Measurements from ENCODE around the gene ARHGAP24. TPM values are rescaled to one million over a fixed set of nuclear protein-coding genes. Genes with fewer than 3 reads are reported as not detected.

Gene ARHGAP24
- total RNA-seq, 1 donor, result 56.6 TPM

GRCh38 chr4:85681921-85682320, 207.0 kb downstream of the ARHGAP24 start:
- DNase-seq (ENCODE audit: low read depth), result no peak
- no peak for TF ChIP-seq CTCF (IDR thresholded peaks at IDR 0.05; ENCODE audit: insufficient read depth, low read depth, low read length)
- no peak overlapping the region for H3K4me3 ChIP-seq (ENCODE audit: low read depth, low read length)

- DNase-seq (ENCODE audit: low read depth), result no peak
- H3K4me3 ChIP-seq (ENCODE audit: low read depth, low read length), result no peak overlapping the region
- no peak for TF ChIP-seq CTCF (IDR thresholded peaks at IDR 0.05; ENCODE audit: insufficient read depth, low read depth, low read length)
Observed at GRCh38 chr4:85682391-85682790, 207.4 kb downstream of the ARHGAP24 start.

- no peak for DNase-seq (ENCODE audit: low read depth)
- TF ChIP-seq CTCF (IDR thresholded peaks at IDR 0.05; ENCODE audit: insufficient read depth, low read depth, low read length), result no peak
- H3K4me3 ChIP-seq (ENCODE audit: low read depth, low read length), result no peak overlapping the region
Observed at GRCh38 chr4:85684676-85685075, 209.7 kb downstream of the ARHGAP24 start.

- TF ChIP-seq CTCF (IDR thresholded peaks at IDR 0.05; ENCODE audit: insufficient read depth, low read depth, low read length), result no peak
- no peak overlapping the region for H3K4me3 ChIP-seq (ENCODE audit: low read depth, low read length)
- no peak for DNase-seq (ENCODE audit: low read depth)
Observed at GRCh38 chr4:85686398-85686797, 211.4 kb downstream of the ARHGAP24 start.

GRCh38 chr4:85688055-85688740, 213.2 kb downstream of the ARHGAP24 start:
- H3K4me3 ChIP-seq (ENCODE audit: low read depth, low read length), result no peak overlapping the region
- no peak for DNase-seq (ENCODE audit: low read depth)
- TF ChIP-seq CTCF (IDR thresholded peaks at IDR 0.05; ENCODE audit: insufficient read depth, low read depth, low read length), result no peak

- no peak for TF ChIP-seq CTCF (IDR thresholded peaks at IDR 0.05; ENCODE audit: insufficient read depth, low read depth, low read length)
- no peak for DNase-seq (ENCODE audit: low read depth)
- H3K4me3 ChIP-seq (ENCODE audit: low read depth, low read length), result no peak overlapping the region
Observed at GRCh38 chr4:85696661-85697060, 221.7 kb downstream of the ARHGAP24 start.

- no peak overlapping the region for H3K4me3 ChIP-seq (ENCODE audit: low read depth, low read length)
- no peak for TF ChIP-seq CTCF (IDR thresholded peaks at IDR 0.05; ENCODE audit: insufficient read depth, low read depth, low read length)
- DNase-seq (ENCODE audit: low read depth), result no peak
Observed at GRCh38 chr4:85697854-85698253, 222.9 kb downstream of the ARHGAP24 start.
